ENCODE results near the gene ITGA5.

The ITGA5 gene

DNA sequence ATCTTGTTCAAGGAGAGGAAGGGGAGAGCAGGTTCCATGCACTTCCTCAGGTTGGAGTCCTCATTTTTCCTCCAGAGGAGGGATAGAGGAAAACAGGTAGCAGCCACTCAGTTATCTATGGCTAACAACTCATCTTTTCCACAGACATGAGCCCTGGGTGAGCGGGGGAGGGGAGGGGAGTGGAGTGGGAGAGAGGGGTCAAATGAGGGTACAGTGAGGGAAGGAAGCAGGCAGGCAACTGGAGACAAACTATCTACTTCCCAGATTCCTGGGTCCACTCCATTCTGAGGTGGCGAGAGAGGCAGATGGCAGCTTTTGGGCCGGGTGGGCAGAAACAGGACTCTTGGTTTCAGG is 32.0 kb downstream of the ITGA5 start:
- no peak for DNase-seq

- DNase-seq: no peak
These were observed 32.5 kb downstream of the ITGA5 start for GRCh38 chr12:54386403-54387113.

DNA sequence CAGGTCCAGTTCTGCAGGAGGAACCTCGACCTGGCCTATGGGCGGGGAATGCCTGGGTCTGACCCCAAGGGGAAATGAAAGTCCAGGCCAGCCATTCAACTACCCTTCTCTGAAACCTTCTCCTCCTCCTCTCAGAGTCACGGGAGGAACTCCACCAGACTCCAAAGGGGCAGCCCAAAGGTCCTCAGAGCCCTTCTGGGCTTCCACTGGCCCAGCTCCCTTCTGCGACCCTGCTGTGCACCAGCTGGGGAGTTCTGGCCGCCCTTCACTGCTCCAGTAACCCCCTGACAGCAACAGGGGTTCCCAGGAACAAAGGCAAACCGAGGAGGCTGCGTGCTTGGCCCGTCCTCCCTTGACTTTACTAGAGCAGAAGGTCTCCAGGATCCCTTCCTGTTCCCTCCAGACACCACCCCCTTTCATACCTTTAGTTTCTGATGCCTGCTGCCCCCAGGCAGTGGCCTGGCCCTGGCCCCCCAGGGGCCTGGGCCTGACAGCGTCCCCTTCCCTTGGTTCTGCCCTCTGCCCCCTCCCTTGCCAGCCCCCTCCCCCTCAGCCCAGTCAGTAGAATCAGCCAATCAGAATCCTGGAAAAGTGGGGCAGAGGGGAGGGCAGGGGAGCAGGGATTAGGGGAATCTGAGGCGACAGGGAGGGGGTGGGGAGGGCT is 33.7 kb downstream of the ITGA5 start:
- DNase-seq: no peak

DNA sequence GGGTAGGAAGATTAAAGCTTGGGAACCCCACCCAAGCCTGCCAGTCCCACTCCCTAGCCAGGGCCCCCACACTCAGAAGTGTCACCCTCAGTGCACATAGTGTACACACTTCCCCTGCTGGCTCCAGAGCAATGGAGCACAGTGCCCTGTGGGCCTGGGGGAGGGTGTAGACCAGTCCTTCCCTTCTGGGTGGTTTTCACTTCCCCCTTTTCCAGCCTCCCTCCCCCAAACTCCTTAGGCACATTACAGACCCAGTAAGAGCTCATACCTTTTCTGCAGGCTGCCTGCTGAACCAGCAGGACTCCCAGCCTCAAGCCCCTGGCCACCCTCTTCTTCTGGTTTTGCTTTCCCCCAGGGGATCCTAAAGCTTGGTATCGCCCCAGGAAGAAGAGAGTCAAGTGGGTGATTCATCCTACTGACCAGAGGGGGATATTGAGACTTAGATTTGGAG is 34.5 kb downstream of the ITGA5 start, which contains the start of gene ZNF385A:
Gene ZNF385A (minus strand): TSS at position 143 of the 451 bp plus-strand sequence. CDS start 219 bp downstream, outside the sequence.
- DNase-seq: no peak

DNA sequence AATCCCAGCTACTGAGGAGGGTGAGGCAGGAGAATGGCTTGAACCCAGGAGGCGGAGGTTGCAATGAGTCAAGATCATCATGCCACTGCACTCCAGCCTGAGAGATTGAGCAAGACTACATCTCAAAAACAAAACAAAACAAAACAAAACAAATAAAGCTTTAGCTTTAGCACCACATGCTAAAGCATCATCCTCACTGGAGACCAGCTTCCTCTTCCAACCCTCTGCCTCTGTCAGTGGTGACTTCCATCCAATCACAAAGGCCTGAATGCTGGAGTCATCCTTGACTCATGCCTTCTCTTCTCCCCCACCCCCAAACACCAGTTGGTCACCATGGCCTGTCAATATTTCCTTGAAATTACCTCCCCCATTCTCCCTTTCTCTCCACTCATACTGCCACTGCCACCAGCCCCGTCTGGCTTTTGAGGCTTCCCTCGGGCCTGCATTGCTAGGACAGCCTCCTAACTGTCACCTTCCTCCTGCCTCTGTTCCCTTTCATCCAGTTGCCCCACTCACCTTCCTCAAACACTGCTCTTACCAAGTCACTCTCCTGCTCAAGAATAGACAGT is 35.9 kb downstream of the ITGA5 start:
- DNase-seq: peak; percentile 23

GRCh38 chr12:54381136-54381535 is 37.9 kb downstream of the ITGA5 start:
- DNase-seq: no peak

GRCh38 chr12:54379398-54380201 is 39.5 kb downstream of the ITGA5 start:
- DNase-seq: peak; percentile 93

DNA sequence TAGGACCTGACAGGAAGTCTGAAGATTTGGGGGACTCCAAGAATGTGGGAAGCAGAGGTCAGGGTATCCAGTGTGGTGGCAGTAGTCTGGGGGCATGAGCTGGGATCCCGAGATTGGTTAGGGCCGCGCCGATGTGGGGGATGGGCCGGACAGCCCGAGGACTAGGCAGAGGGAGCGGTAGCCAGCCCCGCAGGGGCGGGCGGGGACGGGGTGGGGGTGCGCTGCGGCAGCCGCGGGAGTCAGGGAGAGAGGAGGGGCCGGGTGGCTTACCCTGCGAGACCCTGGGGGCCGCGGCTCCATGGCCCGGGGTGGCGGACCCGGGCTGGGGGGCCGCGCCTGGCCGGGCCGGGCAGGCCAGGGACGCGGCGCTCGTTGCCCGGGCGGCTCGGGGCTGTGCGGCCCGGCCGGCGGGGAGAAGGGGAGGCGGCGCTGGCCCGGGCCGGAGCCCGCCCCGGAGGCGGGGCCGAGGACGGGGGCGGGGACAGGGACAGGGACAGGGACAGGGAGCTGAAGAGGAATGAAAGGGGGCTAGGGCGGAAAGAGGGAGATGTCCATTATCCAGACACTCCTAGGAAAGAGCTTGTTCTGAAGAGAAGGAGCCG is 40.2 kb downstream of the ITGA5 start:
- no peak for DNase-seq

GRCh38 chr12:54377797-54378515 is 41.1 kb downstream of the ITGA5 start:
- DNase-seq: no peak

DNA sequence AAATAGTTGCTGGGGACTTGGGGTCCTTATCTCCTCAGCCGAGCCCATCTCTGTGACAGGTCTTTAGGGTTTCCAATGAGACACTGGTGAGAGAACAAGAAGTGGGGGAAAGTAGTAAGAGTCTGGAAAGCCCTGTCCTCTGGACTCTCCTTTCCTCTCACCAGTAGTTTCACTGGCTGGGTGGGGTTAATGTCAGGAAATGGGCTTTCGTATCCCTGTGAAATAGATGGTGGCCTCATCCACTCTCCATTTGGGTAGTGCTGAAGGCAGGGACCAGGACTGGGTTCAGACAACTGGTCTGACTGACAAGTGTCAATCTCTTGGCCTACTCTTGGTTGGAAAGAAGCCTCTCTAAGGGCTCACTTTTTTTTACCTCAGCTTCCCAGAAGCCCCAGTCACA is 42.1 kb downstream of the ITGA5 start:
- DNase-seq: no peak

DNA sequence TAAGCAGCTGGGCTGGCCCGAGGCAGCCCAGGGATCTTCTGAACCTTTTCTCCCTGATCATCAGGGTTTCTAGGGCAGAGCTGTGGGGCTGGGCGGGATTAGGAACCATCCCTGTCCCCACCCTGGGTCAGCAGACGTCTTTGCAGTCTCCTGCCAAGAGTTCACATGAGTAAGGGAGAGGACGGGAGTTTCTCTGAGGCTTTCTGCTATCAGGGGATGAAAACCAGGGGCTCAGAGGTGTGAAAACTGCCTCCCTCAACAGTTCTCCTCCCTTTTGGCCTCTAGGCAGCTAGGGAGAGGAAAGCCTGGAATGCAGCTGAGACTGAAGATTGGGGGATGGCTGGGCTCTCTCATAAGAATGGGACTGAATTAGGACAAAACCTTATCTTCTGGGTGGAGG is 42.5 kb downstream of the ITGA5 start:
- DNase-seq: no peak

- no peak for DNase-seq
These were observed 43.8 kb downstream of the ITGA5 start for GRCh38 chr12:54375259-54375579.

DNA sequence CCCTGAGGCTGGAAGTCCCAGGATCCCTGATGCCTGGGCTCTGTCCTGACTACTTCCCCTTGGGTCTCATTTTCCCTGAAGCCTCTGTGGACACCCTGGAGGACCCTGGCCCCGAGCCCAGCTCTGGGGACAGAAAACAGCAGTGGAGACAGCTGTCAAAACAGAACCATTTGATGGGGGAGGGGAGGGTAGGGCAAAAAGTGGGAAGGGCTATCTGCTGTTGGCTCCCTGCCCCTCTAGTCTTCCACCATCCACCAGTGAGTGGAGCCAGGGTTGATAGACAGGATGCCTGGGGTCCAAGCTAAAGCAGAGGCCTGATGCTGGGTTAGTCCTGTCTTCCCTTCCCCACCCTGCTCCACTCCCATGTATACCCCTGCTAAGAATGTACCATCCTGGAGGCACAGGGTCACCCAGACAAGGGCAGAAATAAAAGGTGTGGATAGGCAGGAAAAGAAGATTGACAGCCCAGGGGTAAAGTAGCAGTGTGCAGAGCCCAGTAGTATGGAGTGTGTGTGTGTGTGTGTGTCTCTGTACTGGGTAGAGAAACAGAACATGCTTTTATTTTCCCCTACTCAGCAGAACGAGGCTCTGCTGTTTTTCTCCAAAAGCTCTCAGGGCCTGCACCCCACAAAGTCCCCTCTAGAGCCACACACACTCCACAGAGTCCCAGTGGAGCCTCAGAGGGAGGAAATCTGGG is 44.4 kb downstream of the ITGA5 start:
- no peak for DNase-seq

DNA sequence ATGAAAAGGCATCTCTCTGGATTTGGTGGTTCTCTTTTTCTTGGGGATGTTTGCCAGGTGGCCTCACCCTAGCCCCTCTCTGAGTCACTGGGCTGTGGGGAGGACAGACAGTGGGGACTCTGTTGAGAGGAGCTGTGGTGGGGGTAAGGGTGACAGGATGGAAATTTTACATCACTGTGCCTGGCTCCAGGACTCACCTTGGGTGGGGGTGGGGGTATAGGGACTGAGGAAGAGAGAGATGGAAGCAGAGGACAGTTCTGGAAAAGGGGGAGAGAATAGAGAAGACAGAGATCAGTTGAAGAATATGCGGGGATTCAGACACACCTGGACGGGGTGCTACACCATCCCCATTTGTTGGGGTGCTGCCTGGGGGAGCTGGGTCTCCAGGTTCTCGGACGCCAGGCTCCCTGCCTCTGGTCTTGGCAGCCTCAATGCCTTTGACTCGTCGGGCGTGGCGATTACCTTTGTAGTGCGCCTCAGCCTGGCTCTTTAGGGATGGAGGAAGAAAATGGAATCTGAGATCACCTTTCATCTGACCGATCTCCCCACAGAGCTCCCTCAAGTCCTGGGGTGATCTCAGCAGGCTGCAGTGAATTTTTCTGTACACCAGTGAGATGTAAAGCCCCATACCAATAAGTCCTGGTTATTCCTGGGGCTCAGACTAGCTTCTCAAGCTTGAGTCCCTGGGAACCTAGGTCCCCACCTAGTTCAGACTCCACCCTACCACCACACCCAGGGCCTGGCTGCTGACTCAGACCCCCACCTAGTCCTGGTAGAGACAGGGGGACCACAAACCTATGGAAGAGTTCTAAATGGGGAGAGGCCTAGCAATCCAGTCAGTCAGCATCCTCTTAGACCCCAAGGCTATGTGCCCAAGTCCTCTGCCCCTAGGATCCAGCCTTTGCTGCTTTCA is 45.2 kb downstream of the ITGA5 start:
- DNase-seq: no peak

GRCh38 chr12:54372113-54372806 is 46.8 kb downstream of the ITGA5 start:
- DNase-seq: no peak

- no peak for DNase-seq
These were observed 47.5 kb downstream of the ITGA5 start for GRCh38 chr12:54371328-54372112.

DNA sequence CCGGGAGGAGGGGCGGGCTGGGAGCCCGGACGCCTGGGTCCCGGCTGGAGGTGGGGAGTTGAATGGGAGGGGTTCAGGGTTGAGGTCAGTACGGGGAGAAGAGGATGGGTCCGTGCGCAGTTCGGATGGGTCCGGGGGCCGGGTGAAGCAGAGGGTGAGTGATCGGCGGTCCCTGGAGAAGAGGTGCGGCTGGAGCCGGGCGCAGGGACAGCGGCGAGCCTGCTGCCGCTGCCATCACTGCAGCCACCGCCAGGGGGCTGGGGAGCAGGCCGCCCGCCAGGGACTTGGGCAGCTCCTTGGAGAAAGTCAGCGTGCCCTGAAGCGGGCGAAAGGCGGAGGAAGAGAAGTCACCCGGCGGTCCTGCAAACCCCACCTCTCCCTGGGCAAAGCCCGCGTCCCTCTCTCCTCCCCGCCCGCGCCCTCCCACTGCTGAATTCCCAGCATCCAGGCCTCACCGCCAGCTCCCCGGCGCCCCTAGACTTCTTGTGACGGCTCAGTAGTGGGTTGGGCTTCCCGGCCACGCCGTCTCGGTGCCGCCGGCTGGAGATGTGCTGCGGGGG is 48.8 kb downstream of the ITGA5 start:
- no peak for DNase-seq

DNA sequence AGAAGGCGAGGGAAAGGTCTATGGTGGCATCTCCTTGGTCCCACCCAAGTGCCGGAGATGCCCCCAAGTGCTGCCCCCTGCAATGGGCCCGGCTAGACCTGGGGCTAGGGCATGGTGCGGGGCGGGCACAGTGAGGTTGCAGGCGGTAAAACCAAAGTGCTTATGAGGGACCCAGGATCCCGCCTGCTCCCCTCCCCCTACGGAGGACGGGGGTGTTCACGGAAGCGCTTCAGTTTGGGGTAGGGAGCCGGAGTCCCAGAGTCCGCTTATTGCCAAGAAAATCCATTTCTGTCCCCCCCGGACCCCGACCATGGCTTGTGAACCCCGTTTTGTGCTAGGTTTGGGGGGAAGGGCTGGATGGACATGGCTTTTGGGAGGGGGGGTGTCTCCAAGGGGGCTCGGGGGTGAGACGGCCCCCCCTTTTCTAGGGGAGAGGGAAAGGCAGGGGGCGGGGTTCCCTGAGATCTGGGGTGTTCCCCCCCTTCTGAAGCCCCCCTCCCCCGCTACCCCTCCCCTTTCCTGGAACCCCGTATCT is 49.4 kb downstream of the ITGA5 start:
- no peak for DNase-seq
